HepG2 (cell line): ENCODE results near the gene PPM1H. TPM values are rescaled to one million over a fixed set of nuclear protein-coding genes. Genes with fewer than 3 reads are reported as not detected.

ENCODE experiments used
- ASH2L ChIP-seq: fragments of 300-600, 200-600 bp; sonication (generic); IDR thresholded peaks from 2 replicates; pipeline ENCODE4 v1.7.0; 2017; ENCODE audit warnings: low read depth, mild to moderate bottlenecking, moderate library complexity, mixed read lengths, low read length; ENCODE audit not compliant: insufficient read length
- BATF2 ChIP-seq: sonication (generic); formaldehyde crosslinking; IDR thresholded peaks from 2 replicates; pipeline ENCODE4 v1.8.0; 2022; ENCODE audit warnings: mild to moderate bottlenecking, missing genetic modification reagents, moderate library complexity
- FOXM1 ChIP-seq: sonication (generic); formaldehyde crosslinking; IDR thresholded peaks from 2 replicates; pipeline ENCODE4 v1.5.0; 2020; ENCODE audit warnings: missing genetic modification reagents
- GLMP ChIP-seq: sonication (generic); formaldehyde crosslinking; IDR thresholded peaks from 2 replicates; pipeline ENCODE4 v1.9.0; 2021; ENCODE audit warnings: missing genetic modification reagents, mild to moderate bottlenecking, borderline replicate concordance
- HOXA3 ChIP-seq: sonication (generic); formaldehyde crosslinking; IDR thresholded peaks from 2 replicates; pipeline ENCODE4 v1.5.0; 2020; ENCODE audit warnings: missing genetic modification reagents
- KLF16 ChIP-seq, 2 experiments: sonication (generic) in 1 of 2; formaldehyde crosslinking in 1 of 2; IDR thresholded peaks; 2 replicates each; pipeline versions ENCODE4 v1.6.1 to v1.8.0; 2016 to 2023; ENCODE audit warnings: missing genetic modification reagents in 2 of 2, missing compliant biosample characterization in 1 of 2
- NFYC ChIP-seq: IDR thresholded peaks from 2 replicates; pipeline ENCODE4 v1.6.1; 2016; ENCODE audit warnings: missing genetic modification reagents, missing compliant biosample characterization
- PBX3 ChIP-seq: sonication (generic); formaldehyde crosslinking; IDR thresholded peaks from 2 replicates; pipeline ENCODE4 v1.8.1; 2023; ENCODE audit warnings: missing genetic modification reagents, inconsistent platforms, borderline replicate concordance
- SNRNP70 ChIP-seq: fragments of 200-400 bp; formaldehyde crosslinking; IDR thresholded peaks from 2 replicates; pipeline ENCODE4 v1.6.1; 2017; ENCODE audit warnings: mild to moderate bottlenecking, low read depth, low read length, moderate library complexity
- SP5 ChIP-seq: IDR thresholded peaks from 2 replicates; pipeline ENCODE4 v1.6.1; 2016; ENCODE audit warnings: low read depth, borderline replicate concordance
- SUZ12 ChIP-seq: fragments of 150-350 bp; IDR thresholded peaks from 2 replicates; pipeline ENCODE4 v1.6.1; 2014; ENCODE audit warnings: low read depth, low read length
- ZNF282 ChIP-seq: fragments of 450-650 bp; IDR thresholded peaks from 2 replicates; pipeline ENCODE4 v1.6.1; 2018; ENCODE audit not compliant: partially characterized antibody
- ZNF512 ChIP-seq: sonication (generic); formaldehyde crosslinking; IDR thresholded peaks from 2 replicates; pipeline ENCODE4 v1.4.0; 2020; ENCODE audit warnings: mild to moderate bottlenecking, missing genetic modification reagents
- ZNF556 ChIP-seq: sonication (generic); formaldehyde crosslinking; IDR thresholded peaks from 2 replicates; pipeline ENCODE4 v1.4.0; 2020; ENCODE audit warnings: mild to moderate bottlenecking, missing genetic modification reagents, borderline replicate concordance
- ZNF597 ChIP-seq: sonication (generic); formaldehyde crosslinking; IDR thresholded peaks from 2 replicates; pipeline ENCODE4 v1.5.0; 2020; ENCODE audit warnings: missing genetic modification reagents
- ZNF710 ChIP-seq: sonication (generic); formaldehyde crosslinking; IDR thresholded peaks from 2 replicates; pipeline ENCODE4 v1.5.0; 2020; ENCODE audit warnings: mild to moderate bottlenecking, missing genetic modification reagents, borderline replicate concordance
- ZSCAN31 ChIP-seq: sonication (generic); formaldehyde crosslinking; IDR thresholded peaks from 2 replicates; pipeline ENCODE4 v1.5.0; 2020; ENCODE audit warnings: low read depth, mild to moderate bottlenecking, missing genetic modification reagents
- ZZZ3 ChIP-seq: sonication (generic); formaldehyde crosslinking; IDR thresholded peaks from 2 replicates; pipeline ENCODE4 v1.4.0; 2020; ENCODE audit warnings: missing genetic modification reagents, mild to moderate bottlenecking, borderline replicate concordance
- polyA plus RNA-seq, 8 experiments: library from polyadenylated mRNA; depleted of rRNA in 3 of 8; stranded (reverse) in 7 of 8; unstranded in 1 of 8; fragments of >200 nt; fragmentation: Illumina TruSeq in 4 of 8; extraction: Trizol in 4 of 8; gene quantifications; 2 replicates each; pipeline versions ENCODE4 v1.2.1 to v1.2.3, GENCODE V29; 2011 to 2016; ENCODE audit warnings: low read depth in 4 of 8, missing spikeins in 1 of 8, mixed read lengths in 1 of 8; ENCODE audit not compliant: insufficient read depth in 1 of 8
- total RNA-seq, 5 experiments: library from RNA; depleted of rRNA; stranded (reverse); fragments of >200 nt; fragmentation: Illumina TruSeq; extraction: Trizol; gene quantifications; 2 replicates each; pipeline ENCODE4 v1.2.3, GENCODE V29; 2016; ENCODE audit warnings: low read depth in 1 of 5

Gene PPM1H
- total and polyA plus RNA-seq, 2 of the 13 experiments (the other 11 are each of a cell fraction or from before 2014, with no cell fraction given): 29.1 to 38.1 TPM

GRCh38 chr12:62891805-62892549 is 43.0 kb downstream of the PPM1H start (continued):
- no peak for TF ChIP-seq BATF2 (CRISPR knock-in tag)
- TF ChIP-seq ZNF556 (CRISPR knock-in tag): no peak; the same call in 1 of the 2 replicates
- peak; percentile 15; the same call in 1 of the 2 replicates for TF ChIP-seq SP5 (CRISPR knock-in tag)
- no peak; the same call in 1 of the 2 replicates for TF ChIP-seq NFYC (CRISPR knock-in tag)
- peak; percentile 30; the same call in 1 of the 2 replicates for TF ChIP-seq ZSCAN31 (CRISPR knock-in tag)
- TF ChIP-seq HOXA3 (CRISPR knock-in tag): no peak; the same call in 1 of the 2 replicates
- no peak for TF ChIP-seq GLMP (CRISPR knock-in tag)
- no peak for TF ChIP-seq SUZ12
- TF ChIP-seq ZNF512 (CRISPR knock-in tag): no peak
- TF ChIP-seq FOXM1 (CRISPR knock-in tag): no peak
- TF ChIP-seq KLF16 (CRISPR knock-in tag; IDR thresholded peaks at IDR 0.05): peak in 1 of 2 experiments; percentile 31; a peak in 1 of 4 replicates
- no peak for TF ChIP-seq PBX3 (CRISPR knock-in tag)
- TF ChIP-seq ZNF597 (CRISPR knock-in tag): no peak
- TF ChIP-seq ASH2L: peak; percentile 95
- no peak for TF ChIP-seq ZZZ3
- no peak for TF ChIP-seq ZNF282
- no peak for TF ChIP-seq SNRNP70
- peak; percentile 65; the same call in 1 of the 2 replicates for TF ChIP-seq ZNF710 (CRISPR knock-in tag)
